A549 treated with RU486 at 1 μM for 4 hours (cell line): ENCODE results near the gene KCNQ4. TPM values are rescaled to one million over a fixed set of nuclear protein-coding genes. Genes with fewer than 3 reads are reported as not detected.

Source experiments
- total RNA-seq: library from RNA; stranded (reverse); fragments of 200-300 nt; extraction: Qiagen RNA extraction; gene quantifications from 5 replicates; pipeline ENCODE4 v1.2.3, GENCODE V29; 2022; ENCODE audit warnings: low read depth

Gene KCNQ4
- 0.14 to 0.35 TPM (median 0.28 TPM) in 5 replicates for total RNA-seq

GRCh38 chr1:40783001-40783905, at the start of gene KCNQ4:
TSS of gene KCNQ4 (plus strand) at chr1:40783787. CDS start at chr1:40784094, 307 bp downstream.

DNA sequence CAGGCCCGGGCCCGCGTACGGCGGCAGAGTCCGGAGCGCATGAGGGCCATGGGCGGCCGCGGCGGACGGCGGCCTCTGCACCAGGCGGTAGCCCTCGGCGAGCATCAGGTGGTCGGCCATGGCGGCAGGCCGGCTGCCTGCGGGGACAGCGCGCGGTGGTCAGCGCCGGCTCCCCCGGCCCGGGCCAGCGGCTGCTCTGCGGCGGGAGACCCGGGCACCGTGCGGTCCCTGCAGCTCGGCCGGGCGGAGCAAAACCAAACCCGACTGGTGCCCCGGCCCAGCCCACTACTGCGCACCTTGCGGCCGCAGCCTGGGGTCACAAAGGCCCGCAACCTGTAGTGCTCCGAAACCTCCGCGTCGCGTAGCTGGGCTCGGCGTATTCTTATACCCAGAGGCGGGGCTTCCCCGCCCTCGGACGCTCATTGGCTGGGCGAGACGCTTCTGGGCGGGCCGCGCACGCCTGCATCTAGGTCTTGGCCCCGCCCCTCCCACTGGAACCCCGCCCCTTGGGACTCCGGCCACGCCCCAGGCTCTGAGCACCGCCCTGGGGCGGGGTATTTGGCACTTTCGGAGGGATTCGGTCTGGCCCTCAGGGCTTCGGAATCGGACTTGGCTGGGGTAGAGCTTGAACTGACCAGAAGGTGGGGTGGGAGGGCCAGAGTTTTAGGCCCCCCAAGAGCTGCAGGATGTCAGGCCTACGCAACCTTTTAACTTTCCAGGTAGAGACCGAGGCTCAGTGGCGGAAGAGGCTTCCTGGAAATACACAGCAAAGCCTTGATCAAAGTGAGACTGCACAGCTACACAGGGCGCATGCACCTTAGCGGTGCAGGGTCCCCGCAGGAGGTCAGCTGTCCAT, 78.6 kb downstream of the KCNQ4 start, which contains the start of gene CITED4:
CITED4 (minus strand) TSS at position 356 of the 856 bp plus-strand sequence; CDS start at position 120, 236 bp downstream.

Other genes starting within 250 kb of the KCNQ4 start
- gene RIMS3, start 118.1 kb upstream of the KCNQ4 start, total RNA-seq, result 0.46 to 1.1 TPM (median 0.91 TPM) in 5 replicates
- gene NFYC, start 92.1 kb upstream of the KCNQ4 start, total RNA-seq, result 35.0 to 44.2 TPM (median 39.1 TPM) in 5 replicates
- gene CITED4, start 78.6 kb downstream of the KCNQ4 start, total RNA-seq, result 41.2 to 95.9 TPM (median 82.3 TPM) in 5 replicates
- 86.7 to 110 TPM (median 88.8 TPM) in 5 replicates for gene CTPS1, start 195.9 kb downstream of the KCNQ4 start, total RNA-seq
- gene SLFNL1, start 237.9 kb downstream of the KCNQ4 start, total RNA-seq, result 0.02 TPM in 1 of 5 replicates, not detected in the others